HepG2 (cell line): ENCODE results near the gene MRPL28. TPM values are rescaled to one million over a fixed set of nuclear protein-coding genes. Genes with fewer than 3 reads are reported as not detected.

ENCODE experiments used
- GLI4 ChIP-seq: sonication (generic); formaldehyde crosslinking; IDR thresholded peaks from 2 replicates; pipeline ENCODE4 v1.5.1; 2020; ENCODE audit warnings: missing genetic modification reagents, mild to moderate bottlenecking, moderate library complexity, borderline replicate concordance
- HOXD1 ChIP-seq: sonication (generic); formaldehyde crosslinking; IDR thresholded peaks from 2 replicates; pipeline ENCODE4 v1.5.0; 2020; ENCODE audit warnings: missing genetic modification reagents
- KAT2B ChIP-seq: fragments of 150-350 bp; IDR thresholded peaks from 2 replicates; pipeline ENCODE4 v1.6.1; 2014; ENCODE audit warnings: low read depth, low read length, borderline replicate concordance
- NFKB2 ChIP-seq: sonication (generic); formaldehyde crosslinking; IDR thresholded peaks from 2 replicates; pipeline ENCODE4 v1.4.0; 2020; ENCODE audit warnings: missing genetic modification reagents, borderline replicate concordance
- REPIN1 ChIP-seq: sonication (generic); formaldehyde crosslinking; IDR thresholded peaks from 2 replicates; pipeline ENCODE4 v1.8.0; 2022; ENCODE audit warnings: missing genetic modification reagents, low read depth, mild to moderate bottlenecking, borderline replicate concordance
- TAF1 ChIP-seq: sonication (generic); formaldehyde crosslinking; IDR thresholded peaks from 2 replicates; pipeline ENCODE4 v1.4.0; 2020; ENCODE audit warnings: missing genetic modification reagents
- TP53 ChIP-seq: sonication (generic); formaldehyde crosslinking; conservative IDR thresholded peaks from 2 replicates; pipeline ENCODE4 v1.4.0; 2020; ENCODE audit warnings: missing genetic modification reagents
- ZNF101 ChIP-seq: sonication (generic); formaldehyde crosslinking; IDR thresholded peaks from 2 replicates; pipeline ENCODE4 v1.4.0; 2020; ENCODE audit warnings: mild to moderate bottlenecking, low read depth, missing genetic modification reagents, borderline replicate concordance
- ZNF124 ChIP-seq: sonication (generic); formaldehyde crosslinking; IDR thresholded peaks from 2 replicates; pipeline ENCODE4 v1.4.0; 2020; ENCODE audit warnings: missing genetic modification reagents
- ZNF501 ChIP-seq: sonication (generic); formaldehyde crosslinking; IDR thresholded peaks from 2 replicates; pipeline ENCODE4 v1.5.1; 2020; ENCODE audit warnings: mild to moderate bottlenecking, moderate library complexity, missing genetic modification reagents
- ZNF761 ChIP-seq: sonication (generic); formaldehyde crosslinking; conservative IDR thresholded peaks from 2 replicates; pipeline ENCODE4 v1.4.0; 2020; ENCODE audit warnings: mild to moderate bottlenecking, missing genetic modification reagents
- ZSCAN29 ChIP-seq: sonication (generic); formaldehyde crosslinking; conservative IDR thresholded peaks from 2 replicates; pipeline ENCODE4 v1.4.0; 2020; ENCODE audit warnings: mild to moderate bottlenecking, missing genetic modification reagents
- ZSCAN30 ChIP-seq: sonication (generic); formaldehyde crosslinking; IDR thresholded peaks from 2 replicates; pipeline ENCODE4 v1.5.0; 2020; ENCODE audit warnings: mild to moderate bottlenecking, missing genetic modification reagents
- polyA plus RNA-seq, 8 experiments: library from polyadenylated mRNA; depleted of rRNA in 3 of 8; stranded (reverse) in 7 of 8; unstranded in 1 of 8; fragments of >200 nt; fragmentation: Illumina TruSeq in 4 of 8; extraction: Trizol in 4 of 8; gene quantifications; 2 replicates each; pipeline versions ENCODE4 v1.2.1 to v1.2.3, GENCODE V29; 2011 to 2016; ENCODE audit warnings: low read depth in 4 of 8, missing spikeins in 1 of 8, mixed read lengths in 1 of 8; ENCODE audit not compliant: insufficient read depth in 1 of 8
- total RNA-seq, 5 experiments: library from RNA; depleted of rRNA; stranded (reverse); fragments of >200 nt; fragmentation: Illumina TruSeq; extraction: Trizol; gene quantifications; 2 replicates each; pipeline ENCODE4 v1.2.3, GENCODE V29; 2016; ENCODE audit warnings: low read depth in 1 of 5
- TF ChIP-seq, protein P1 (sequence below): IDR thresholded peaks from 2 replicates; pipeline ENCODE4 v1.6.1; 2016; ENCODE audit warnings: low read depth, borderline replicate concordance
- TF ChIP-seq, protein P2 (sequence below): IDR thresholded peaks from 2 replicates; pipeline ENCODE4 v1.6.1; 2012; ENCODE audit warnings: inconsistent platforms
- TF ChIP-seq, protein P3 (sequence below): sonication (generic); formaldehyde crosslinking; IDR thresholded peaks from 2 replicates; pipeline ENCODE4 v1.4.0; 2020; ENCODE audit warnings: mild to moderate bottlenecking, missing genetic modification reagents
- TF ChIP-seq, protein P4 (sequence below): sonication (generic); formaldehyde crosslinking; IDR thresholded peaks from 2 replicates; pipeline ENCODE4 v1.9.0; 2022; ENCODE audit warnings: missing genetic modification reagents, mild to moderate bottlenecking, borderline replicate concordance
- TF ChIP-seq, protein P5 (sequence below): sonication (generic); formaldehyde crosslinking; IDR thresholded peaks from 2 replicates; pipeline ENCODE4 v1.4.0; 2020; ENCODE audit warnings: mild to moderate bottlenecking, missing genetic modification reagents, borderline replicate concordance
- TF ChIP-seq, protein P6 (sequence below): sonication (generic); formaldehyde crosslinking; IDR thresholded peaks from 2 replicates; pipeline ENCODE4 v1.4.0; 2020; ENCODE audit warnings: missing genetic modification reagents
- TF ChIP-seq, protein P7 (sequence below): sonication (generic); formaldehyde crosslinking; conservative IDR thresholded peaks from 2 replicates; pipeline ENCODE4 v1.8.0; 2022; ENCODE audit warnings: missing genetic modification reagents
- TF ChIP-seq, protein P8 (sequence below): sonication (generic); formaldehyde crosslinking; conservative IDR thresholded peaks from 2 replicates; pipeline ENCODE4 v1.4.0; 2020; ENCODE audit warnings: missing genetic modification reagents

Gene MRPL28
- total and polyA plus RNA-seq, 2 of the 13 experiments (the other 11 are each of a cell fraction or from before 2014, with no cell fraction given), result 114 to 135 TPM

DNA sequence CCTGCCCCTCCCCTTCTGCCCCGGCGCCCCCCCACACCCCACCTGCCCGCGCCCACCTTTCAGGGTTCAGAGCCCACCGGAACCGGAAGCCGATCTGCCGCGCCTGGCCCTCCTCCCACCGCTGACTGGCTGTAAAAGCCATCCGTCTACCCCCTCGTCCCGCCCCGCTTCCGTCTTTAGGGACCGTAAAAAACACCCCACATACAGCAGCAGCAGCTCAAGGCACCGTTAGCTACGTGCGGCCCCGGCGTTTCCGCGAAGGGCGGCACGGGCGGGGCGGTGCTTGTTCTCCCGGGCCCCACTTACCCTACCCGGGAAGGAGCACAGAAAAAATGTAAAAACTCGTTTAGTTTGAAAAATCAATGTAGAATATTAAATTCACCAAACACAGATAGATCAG lies at the start of gene MRPL28 (continued):
- TF ChIP-seq, protein P1, sequence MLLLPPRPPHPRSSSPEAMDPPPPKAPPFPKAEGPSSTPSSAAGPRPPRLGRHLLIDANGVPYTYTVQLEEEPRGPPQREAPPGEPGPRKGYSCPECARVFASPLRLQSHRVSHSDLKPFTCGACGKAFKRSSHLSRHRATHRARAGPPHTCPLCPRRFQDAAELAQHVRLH (CRISPR knock-in tag), result no peak
- TF ChIP-seq TAF1 (CRISPR knock-in tag), result no peak
- TF ChIP-seq, protein P2, sequence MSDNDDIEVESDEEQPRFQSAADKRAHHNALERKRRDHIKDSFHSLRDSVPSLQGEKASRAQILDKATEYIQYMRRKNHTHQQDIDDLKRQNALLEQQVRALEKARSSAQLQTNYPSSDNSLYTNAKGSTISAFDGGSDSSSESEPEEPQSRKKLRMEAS, result no peak; the same call in 1 of the 2 replicates
- TF ChIP-seq ZNF501 (CRISPR knock-in tag), result no peak
- TF ChIP-seq, protein P3, sequence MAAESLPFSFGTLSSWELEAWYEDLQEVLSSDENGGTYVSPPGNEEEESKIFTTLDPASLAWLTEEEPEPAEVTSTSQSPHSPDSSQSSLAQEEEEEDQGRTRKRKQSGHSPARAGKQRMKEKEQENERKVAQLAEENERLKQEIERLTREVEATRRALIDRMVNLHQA, result no peak
- no peak for TF ChIP-seq TP53
- no peak for TF ChIP-seq REPIN1 (CRISPR knock-in tag)
- TF ChIP-seq GLI4, result no peak
- TF ChIP-seq, protein P4, sequence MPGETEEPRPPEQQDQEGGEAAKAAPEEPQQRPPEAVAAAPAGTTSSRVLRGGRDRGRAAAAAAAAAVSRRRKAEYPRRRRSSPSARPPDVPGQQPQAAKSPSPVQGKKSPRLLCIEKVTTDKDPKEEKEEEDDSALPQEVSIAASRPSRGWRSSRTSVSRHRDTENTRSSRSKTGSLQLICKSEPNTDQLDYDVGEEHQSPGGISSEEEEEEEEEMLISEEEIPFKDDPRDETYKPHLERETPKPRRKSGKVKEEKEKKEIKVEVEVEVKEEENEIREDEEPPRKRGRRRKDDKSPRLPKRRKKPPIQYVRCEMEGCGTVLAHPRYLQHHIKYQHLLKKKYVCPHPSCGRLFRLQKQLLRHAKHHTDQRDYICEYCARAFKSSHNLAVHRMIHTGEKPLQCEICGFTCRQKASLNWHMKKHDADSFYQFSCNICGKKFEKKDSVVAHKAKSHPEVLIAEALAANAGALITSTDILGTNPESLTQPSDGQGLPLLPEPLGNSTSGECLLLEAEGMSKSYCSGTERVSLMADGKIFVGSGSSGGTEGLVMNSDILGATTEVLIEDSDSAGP, result no peak
- TF ChIP-seq ZSCAN30 (CRISPR knock-in tag), result no peak
- TF ChIP-seq, protein P5, sequence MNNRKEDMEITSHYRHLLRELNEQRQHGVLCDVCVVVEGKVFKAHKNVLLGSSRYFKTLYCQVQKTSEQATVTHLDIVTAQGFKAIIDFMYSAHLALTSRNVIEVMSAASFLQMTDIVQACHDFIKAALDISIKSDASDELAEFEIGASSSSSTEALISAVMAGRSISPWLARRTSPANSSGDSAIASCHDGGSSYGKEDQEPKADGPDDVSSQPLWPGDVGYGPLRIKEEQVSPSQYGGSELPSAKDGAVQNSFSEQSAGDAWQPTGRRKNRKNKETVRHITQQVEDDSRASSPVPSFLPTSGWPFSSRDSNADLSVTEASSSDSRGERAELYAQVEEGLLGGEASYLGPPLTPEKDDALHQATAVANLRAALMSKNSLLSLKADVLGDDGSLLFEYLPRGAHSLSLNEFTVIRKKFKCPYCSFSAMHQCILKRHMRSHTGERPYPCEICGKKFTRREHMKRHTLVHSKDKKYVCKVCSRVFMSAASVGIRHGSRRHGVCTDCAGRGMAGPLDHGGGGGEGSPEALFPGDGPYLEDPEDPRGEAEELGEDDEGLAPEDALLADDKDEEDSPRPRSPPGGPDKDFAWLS (CRISPR knock-in tag), result no peak
- TF ChIP-seq HOXD1, result no peak
- no peak for TF ChIP-seq KAT2B
- TF ChIP-seq ZNF761, result no peak
- no peak for TF ChIP-seq ZNF101 (CRISPR knock-in tag)
- TF ChIP-seq, protein P6, sequence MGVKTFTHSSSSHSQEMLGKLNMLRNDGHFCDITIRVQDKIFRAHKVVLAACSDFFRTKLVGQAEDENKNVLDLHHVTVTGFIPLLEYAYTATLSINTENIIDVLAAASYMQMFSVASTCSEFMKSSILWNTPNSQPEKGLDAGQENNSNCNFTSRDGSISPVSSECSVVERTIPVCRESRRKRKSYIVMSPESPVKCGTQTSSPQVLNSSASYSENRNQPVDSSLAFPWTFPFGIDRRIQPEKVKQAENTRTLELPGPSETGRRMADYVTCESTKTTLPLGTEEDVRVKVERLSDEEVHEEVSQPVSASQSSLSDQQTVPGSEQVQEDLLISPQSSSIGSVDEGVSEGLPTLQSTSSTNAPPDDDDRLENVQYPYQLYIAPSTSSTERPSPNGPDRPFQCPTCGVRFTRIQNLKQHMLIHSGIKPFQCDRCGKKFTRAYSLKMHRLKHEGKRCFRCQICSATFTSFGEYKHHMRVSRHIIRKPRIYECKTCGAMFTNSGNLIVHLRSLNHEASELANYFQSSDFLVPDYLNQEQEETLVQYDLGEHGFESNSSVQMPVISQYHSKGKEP (CRISPR knock-in tag), result no peak
- TF ChIP-seq ZNF124 (CRISPR knock-in tag), result no peak
- TF ChIP-seq, protein P7, sequence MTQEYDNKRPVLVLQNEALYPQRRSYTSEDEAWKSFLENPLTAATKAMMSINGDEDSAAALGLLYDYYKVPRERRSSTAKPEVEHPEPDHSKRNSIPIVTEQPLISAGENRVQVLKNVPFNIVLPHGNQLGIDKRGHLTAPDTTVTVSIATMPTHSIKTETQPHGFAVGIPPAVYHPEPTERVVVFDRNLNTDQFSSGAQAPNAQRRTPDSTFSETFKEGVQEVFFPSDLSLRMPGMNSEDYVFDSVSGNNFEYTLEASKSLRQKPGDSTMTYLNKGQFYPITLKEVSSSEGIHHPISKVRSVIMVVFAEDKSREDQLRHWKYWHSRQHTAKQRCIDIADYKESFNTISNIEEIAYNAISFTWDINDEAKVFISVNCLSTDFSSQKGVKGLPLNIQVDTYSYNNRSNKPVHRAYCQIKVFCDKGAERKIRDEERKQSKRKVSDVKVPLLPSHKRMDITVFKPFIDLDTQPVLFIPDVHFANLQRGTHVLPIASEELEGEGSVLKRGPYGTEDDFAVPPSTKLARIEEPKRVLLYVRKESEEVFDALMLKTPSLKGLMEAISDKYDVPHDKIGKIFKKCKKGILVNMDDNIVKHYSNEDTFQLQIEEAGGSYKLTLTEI (CRISPR knock-in tag), result no peak
- TF ChIP-seq ZSCAN29, result no peak
- TF ChIP-seq, protein P8, sequence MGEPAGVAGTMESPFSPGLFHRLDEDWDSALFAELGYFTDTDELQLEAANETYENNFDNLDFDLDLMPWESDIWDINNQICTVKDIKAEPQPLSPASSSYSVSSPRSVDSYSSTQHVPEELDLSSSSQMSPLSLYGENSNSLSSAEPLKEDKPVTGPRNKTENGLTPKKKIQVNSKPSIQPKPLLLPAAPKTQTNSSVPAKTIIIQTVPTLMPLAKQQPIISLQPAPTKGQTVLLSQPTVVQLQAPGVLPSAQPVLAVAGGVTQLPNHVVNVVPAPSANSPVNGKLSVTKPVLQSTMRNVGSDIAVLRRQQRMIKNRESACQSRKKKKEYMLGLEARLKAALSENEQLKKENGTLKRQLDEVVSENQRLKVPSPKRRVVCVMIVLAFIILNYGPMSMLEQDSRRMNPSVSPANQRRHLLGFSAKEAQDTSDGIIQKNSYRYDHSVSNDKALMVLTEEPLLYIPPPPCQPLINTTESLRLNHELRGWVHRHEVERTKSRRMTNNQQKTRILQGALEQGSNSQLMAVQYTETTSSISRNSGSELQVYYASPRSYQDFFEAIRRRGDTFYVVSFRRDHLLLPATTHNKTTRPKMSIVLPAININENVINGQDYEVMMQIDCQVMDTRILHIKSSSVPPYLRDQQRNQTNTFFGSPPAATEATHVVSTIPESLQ, result no peak
- TF ChIP-seq NFKB2 (CRISPR knock-in tag), result no peak
